Ovary (tissue), 9 donors: Measurements from ENCODE around the gene RYK. TPM values are rescaled to one million over a fixed set of nuclear protein-coding genes. Genes with fewer than 3 reads are reported as not detected.

Experiments
- DNase-seq, 5 donors: peaks; one replicate each; pipeline ENCODE4 v3.0.0-alpha.2; 2019 to 2020
- H3K27ac ChIP-seq, 2 donors: fragments of 200-600 bp; one replicate each; pipeline versions ENCODE4 v1.5.1 to v1.8.0; 2019 to 2022
- H3K27me3 ChIP-seq: fragments of 200-600 bp; one replicate; pipeline ENCODE4 v1.8.0; 2022
- H3K36me3 ChIP-seq: fragments of 200-600 bp; sonication (generic); one replicate; pipeline ENCODE4 v1.5.1; 2019
- H3K4me1 ChIP-seq: one replicate; pipeline ENCODE4 v1.8.1; 2013; ENCODE audit warnings: mild to moderate bottlenecking, moderate library complexity; ENCODE audit not compliant: insufficient read depth
- H3K4me3 ChIP-seq: fragments of 200-600 bp; sonication (generic); one replicate; pipeline ENCODE4 v1.5.1; 2017
- H3K9me3 ChIP-seq, 2 donors: fragments of 200-600 bp in 1 of 2; sonication (generic) in 1 of 2; one replicate each; pipeline versions ENCODE4 v1.5.1 to v1.8.1; 2013 to 2019; ENCODE audit warnings: mild to moderate bottlenecking in 1 of 2, moderate library complexity in 1 of 2
- CTCF ChIP-seq, 3 donors: fragments of 450-650 bp in 2 of 3; fragments of 200-600 bp in 1 of 3; IDR thresholded peaks; one replicate each; pipeline versions ENCODE4 v1.5.1 to v1.8.0; 2016 to 2022; ENCODE audit warnings: antibody characterized with exemption in 3 of 3, mild to moderate bottlenecking in 1 of 3
- EP300 ChIP-seq: sonication (generic); formaldehyde crosslinking; IDR thresholded peaks from one replicate; pipeline ENCODE4 v1.6.1; 2017; ENCODE audit warnings: antibody characterized with exemption
- POLR2A ChIP-seq: fragments of 450-650 bp; IDR thresholded peaks from one replicate; pipeline ENCODE4 v1.6.1; 2017; ENCODE audit warnings: antibody characterized with exemption, mild to moderate bottlenecking, moderate library complexity
- WGBS, 3 donors: extraction: QIAGEN DNeasy Blood & Tissue Kit in 1 of 3; methylation state at CpG; one replicate each; pipeline versions ENCODE4 v1.1.5 to v1.1.7; 2013 to 2017; 5-methylcytosine and 5-hydroxymethylcytosine counted together
- intact Hi-C, 4 donors: fragments of 100-400 bp; cut with DNase I; formaldehyde crosslinking; loops; one replicate each; pipeline versions ENCODE4 v1.11.0 to v1.15.1; 2022 to 2023
- polyA plus RNA-seq, 2 donors: library from polyadenylated mRNA; stranded (reverse); fragments of 200-250 nt in 1 of 2; fragments of 350-450 nt in 1 of 2; fragmentation: Illumina TruSeq in 1 of 2; extraction: RNeasy Lipid Tissue Mini Kit (QIAGEN cat#74804) in 1 of 2; gene quantifications; one replicate each; pipeline ENCODE4 v1.2.3, GENCODE V29; 2013 to 2014
- total RNA-seq, 7 donors: library from RNA; depleted of rRNA in 2 of 7; stranded (reverse); fragments of >200 nt in 2 of 7; fragmentation: NEBNext Ultra II Directional in 3 of 7; extraction: Animal tissue kit (Norgen Biotek cat#: 25700) in 3 of 7; gene quantifications; one replicate each; pipeline versions ENCODE4 v1.1.0 to v1.2.4, GENCODE V29; 2016 to 2023
- donor health status: DM: no; HTN: no; CAD: no; lungs with moderate emphysema.
- donor health status: DM: no; HTN: no; CAD: no.
- donor health status: Bipolar disorder and iron deficiency.
- donor health status: DM: yes; HTN: yes; CAD: no.
- donor health status: DM: no; HTN: no; CAD: no.
- donor health status: DM: yes; HTN: yes; CAD: no.

The RYK gene
- total and polyA plus RNA-seq, 9 donors = 78.1 to 171 (median 120) TPM

- Histone ChIP-seq H3K27ac (peak overlapping the region; percentile 71 to 78), H3K36me3 (no peaks in the 10 kb centered on the region), H3K9me3 (no peaks in the 10 kb centered on the region), H3K27me3 (no peaks in the 10 kb centered on the region), H3K4me1 (peaks cover 15% of the 10 kb centered on the region), H3K4me3 (no peak overlapping the region)
- intact Hi-C loops = loop anchor here in 1 of 4 donors (1.0 to 5.0 kb wide), 2 partner anchors 40 to 233 kb away; partner anchors contain the start of gene ANAPC13
- no peak for DNase-seq
- WGBS, 3 donors = 70 to 74% (median 72%) methylated on average over 7 of the region's 7 CpGs
- no peak for TF ChIP-seq EP300
These were observed 2.1 kb upstream of the RYK start for GRCh38 chr3:134252766-134253165.

- intact Hi-C loops = loop anchor here in 1 of 4 donors (1.0 to 5.0 kb wide), 2 partner anchors 40 to 233 kb away; partner anchors contain the start of gene ANAPC13
- peak overlapping the region; percentile 71 to 78 for H3K27ac ChIP-seq
- H3K36me3 ChIP-seq = no peaks in the 10 kb centered on the region
- no peaks in the 10 kb centered on the region for H3K9me3 ChIP-seq
- TF ChIP-seq EP300 (no peak), CTCF (IDR thresholded peaks at IDR 0.05) (no peak), POLR2A (no peak)
- no peak overlapping the region for H3K4me3 ChIP-seq
- 43 to 57% (median 44%) methylated on average over 22 of the region's 22 CpGs for WGBS, 3 donors
- no peaks in the 10 kb centered on the region for H3K27me3 ChIP-seq
- peak; percentile 55 to 72 (median 59) for DNase-seq
- H3K4me1 ChIP-seq = peaks cover 17% of the 10 kb centered on the region
These were observed 1.2 kb upstream of the RYK start for GRCh38 chr3:134251731-134252391.

- Histone ChIP-seq H3K9me3 (no peaks in the 10 kb centered on the region), H3K36me3 (no peaks in the 10 kb centered on the region), H3K4me3 (peak overlapping the region; percentile 83), H3K4me1 (peaks cover 22% of the 10 kb centered on the region), H3K27ac (peak overlapping the region; percentile 93 to 97), H3K27me3 (no peaks in the 10 kb centered on the region)
- WGBS, 3 donors = 0 to 1% (median 1%) methylated on average over 27 to 84 of the region's 85 CpGs
- peak; percentile 56 to 75 (median 69) for DNase-seq
- intact Hi-C loops = loop anchor here in 1 of 4 donors (5.0 kb wide), 1 partner anchor 42 kb away; no protein-coding TSS in a partner anchor
- no peak for TF ChIP-seq POLR2A
- no peak for TF ChIP-seq EP300
- no peak for TF ChIP-seq CTCF (IDR thresholded peaks at IDR 0.05)
These were observed 533 bp downstream of the RYK start for GRCh38 chr3:134249935-134250716.

- WGBS, 3 donors = 1 to 2% (median 1%) methylated on average over 4 of the region's 4 CpGs
- no peaks in the 10 kb centered on the region for H3K27me3 ChIP-seq
- intact Hi-C loops = no loop called here
- H3K4me3 ChIP-seq = peak overlapping the region; percentile 83
- H3K9me3 ChIP-seq = no peaks in the 10 kb centered on the region
- no peaks in the 10 kb centered on the region for H3K36me3 ChIP-seq
- TF ChIP-seq POLR2A (no peak), EP300 (no peak), CTCF (IDR thresholded peaks at IDR 0.05) (no peak)
- no peak for DNase-seq
- H3K4me1 ChIP-seq = peaks cover 23% of the 10 kb centered on the region
- peak overlapping the region in 1 of 2 donors; percentile 93 for H3K27ac ChIP-seq
These were observed 1.3 kb downstream of the RYK start for GRCh38 chr3:134249296-134249841.
